DND-41 (cell line): ENCODE results near the gene KCNMA1.

Experiments used
- ATAC-seq: fragments of 200-7000 bp; cut with Tn5 transposase; 3 replicates; pipeline ENCODE4 v1.9.1; 2021; ENCODE audit warnings: low read depth; ENCODE audit not compliant: insufficient read depth
- DNase-seq: peaks from one replicate; pipeline ENCODE4 v3.0.0-alpha.2; 2020
- H2AFZ ChIP-seq: 2 replicates; pipeline ENCODE4 v1.6.0; 2012; ENCODE audit warnings: low read depth, low read length
- H3K27ac ChIP-seq: 2 replicates; pipeline ENCODE4 v1.5.1; 2012; ENCODE audit warnings: low read length, inconsistent platforms
- H3K27me3 ChIP-seq: fragments of 200-600 bp; sonication (generic); 2 replicates; pipeline ENCODE4 v1.6.0; 2012; ENCODE audit warnings: low read length, mild to moderate bottlenecking, inconsistent platforms; ENCODE audit not compliant: insufficient read depth, poor library complexity
- H3K36me3 ChIP-seq: 2 replicates; pipeline ENCODE4 v1.5.1; 2012; ENCODE audit warnings: low read length, inconsistent platforms; ENCODE audit not compliant: insufficient read depth
- H3K4me1 ChIP-seq: 2 replicates; pipeline ENCODE4 v1.5.1; 2012; ENCODE audit warnings: mild to moderate bottlenecking, low read length; ENCODE audit not compliant: insufficient read depth
- H3K4me2 ChIP-seq: 2 replicates; pipeline ENCODE4 v1.6.0; 2012; ENCODE audit warnings: mild to moderate bottlenecking, moderate library complexity, low read length, inconsistent platforms; ENCODE audit not compliant: insufficient read depth
- H3K4me3 ChIP-seq, 2 experiments: fragments of 200-600 bp in 1 of 2; shearing (Covaris generic) in 1 of 2; 2 replicates each; pipeline ENCODE4 v1.5.1; 2012 to 2016; ENCODE audit warnings: inconsistent platforms in 2 of 2, low read length in 2 of 2, mild to moderate bottlenecking in 2 of 2, low read depth in 1 of 2, moderate library complexity in 1 of 2
- H3K79me2 ChIP-seq: 2 replicates; pipeline ENCODE4 v1.6.0; 2012; ENCODE audit warnings: low read length, inconsistent platforms; ENCODE audit not compliant: insufficient read depth
- H3K9ac ChIP-seq: 2 replicates; pipeline ENCODE4 v1.6.0; 2012; ENCODE audit warnings: low read depth, mild to moderate bottlenecking, inconsistent platforms, low read length, moderate library complexity
- H3K9me3 ChIP-seq: 2 replicates; pipeline ENCODE4 v1.5.1; 2012; ENCODE audit warnings: low read length, moderate library complexity, mild to moderate bottlenecking, inconsistent platforms; ENCODE audit not compliant: insufficient read depth, severe bottlenecking
- H4K20me1 ChIP-seq: 2 replicates; pipeline ENCODE4 v1.6.0; 2012; ENCODE audit warnings: low read length; ENCODE audit not compliant: insufficient read depth
- EZH2 ChIP-seq: IDR thresholded peaks from 3 replicates; pipeline ENCODE4 v1.6.1; 2012; ENCODE audit warnings: borderline replicate concordance, low read depth, mild to moderate bottlenecking, moderate library complexity, low read length, inconsistent platforms; ENCODE audit not compliant: severe bottlenecking
- TF ChIP-seq, protein P1 (sequence below): IDR thresholded peaks from 2 replicates; pipeline ENCODE4 v1.5.1; 2012; ENCODE audit warnings: borderline replicate concordance, low read length, moderate library complexity, mild to moderate bottlenecking; ENCODE audit not compliant: poor library complexity, severe bottlenecking; ENCODE audit errors: extremely low read depth

KCNMA1 gene

DNA sequence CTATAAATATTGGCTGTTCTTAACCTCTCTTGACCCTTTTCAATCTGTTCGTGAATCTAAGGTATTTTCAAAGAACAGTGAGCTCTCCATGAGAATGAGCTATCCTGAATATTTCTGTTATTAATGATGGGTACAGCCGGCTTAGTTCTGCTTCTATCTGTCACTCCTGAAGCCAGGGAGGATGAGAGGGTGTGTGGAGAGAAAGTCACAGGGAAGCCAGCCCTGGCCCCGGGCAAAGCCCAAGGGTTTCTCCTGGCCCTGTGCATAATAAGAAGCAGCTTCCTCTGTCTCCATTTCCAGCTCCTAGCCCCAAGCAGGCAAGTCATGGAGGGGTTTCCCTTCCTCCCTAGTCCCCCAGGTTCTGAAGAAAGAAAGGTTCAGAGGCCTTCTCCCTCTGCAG, 151.1 kb downstream of the KCNMA1 start:
- no peaks in the 10 kb centered on the region for H3K36me3 ChIP-seq
- ATAC-seq (no peak), DNase-seq (no peak)
- H3K9ac ChIP-seq, result no peak overlapping the region
- H3K9me3 ChIP-seq, result no peaks in the 10 kb centered on the region
- H2AFZ ChIP-seq, result no peak overlapping the region
- no peaks in the 10 kb centered on the region for H3K4me1 ChIP-seq
- H3K27ac ChIP-seq, result no peak overlapping the region
- H3K79me2 ChIP-seq, result no peaks in the 10 kb centered on the region
- TF ChIP-seq, protein P1, sequence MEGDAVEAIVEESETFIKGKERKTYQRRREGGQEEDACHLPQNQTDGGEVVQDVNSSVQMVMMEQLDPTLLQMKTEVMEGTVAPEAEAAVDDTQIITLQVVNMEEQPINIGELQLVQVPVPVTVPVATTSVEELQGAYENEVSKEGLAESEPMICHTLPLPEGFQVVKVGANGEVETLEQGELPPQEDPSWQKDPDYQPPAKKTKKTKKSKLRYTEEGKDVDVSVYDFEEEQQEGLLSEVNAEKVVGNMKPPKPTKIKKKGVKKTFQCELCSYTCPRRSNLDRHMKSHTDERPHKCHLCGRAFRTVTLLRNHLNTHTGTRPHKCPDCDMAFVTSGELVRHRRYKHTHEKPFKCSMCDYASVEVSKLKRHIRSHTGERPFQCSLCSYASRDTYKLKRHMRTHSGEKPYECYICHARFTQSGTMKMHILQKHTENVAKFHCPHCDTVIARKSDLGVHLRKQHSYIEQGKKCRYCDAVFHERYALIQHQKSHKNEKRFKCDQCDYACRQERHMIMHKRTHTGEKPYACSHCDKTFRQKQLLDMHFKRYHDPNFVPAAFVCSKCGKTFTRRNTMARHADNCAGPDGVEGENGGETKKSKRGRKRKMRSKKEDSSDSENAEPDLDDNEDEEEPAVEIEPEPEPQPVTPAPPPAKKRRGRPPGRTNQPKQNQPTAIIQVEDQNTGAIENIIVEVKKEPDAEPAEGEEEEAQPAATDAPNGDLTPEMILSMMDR, result no peak
- no peak for TF ChIP-seq EZH2
- no peak overlapping the region for H3K4me2 ChIP-seq
- no peak overlapping the region for H3K4me3 ChIP-seq
- no peaks in the 10 kb centered on the region for H3K27me3 ChIP-seq
- no peaks in the 10 kb centered on the region for H4K20me1 ChIP-seq

DNA sequence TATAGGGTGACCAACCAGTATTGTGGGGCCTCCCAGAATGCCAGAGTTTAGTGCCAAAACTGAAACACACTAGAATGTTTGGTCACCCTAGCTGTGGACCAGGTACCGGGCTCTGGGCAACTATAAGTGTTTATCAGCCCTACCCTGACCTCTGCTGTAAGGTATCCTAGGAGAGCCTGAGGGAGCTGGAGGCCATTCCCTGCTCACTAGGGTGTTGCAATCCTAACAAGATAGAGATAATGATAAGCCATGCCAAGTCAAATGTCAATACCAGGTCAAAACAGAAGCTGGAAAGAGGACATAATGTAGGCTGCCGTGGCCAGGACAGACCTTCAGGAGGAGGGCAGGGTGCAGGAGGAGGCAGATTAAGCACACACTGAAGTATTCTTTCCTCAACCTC, 151.8 kb downstream of the KCNMA1 start:
- no peaks in the 10 kb centered on the region for H3K36me3 ChIP-seq
- TF ChIP-seq EZH2, result no peak
- TF ChIP-seq, protein P1, result no peak
- H3K27me3 ChIP-seq, result no peaks in the 10 kb centered on the region
- no peak overlapping the region for H3K27ac ChIP-seq
- H3K4me3 ChIP-seq, result no peak overlapping the region
- H3K79me2 ChIP-seq, result no peaks in the 10 kb centered on the region
- no peak overlapping the region for H2AFZ ChIP-seq
- no peaks in the 10 kb centered on the region for H3K9me3 ChIP-seq
- H3K4me2 ChIP-seq, result no peak overlapping the region
- no peaks in the 10 kb centered on the region for H4K20me1 ChIP-seq
- no peak for DNase-seq
- H3K9ac ChIP-seq, result no peak overlapping the region
- no peak for ATAC-seq
- no peaks in the 10 kb centered on the region for H3K4me1 ChIP-seq

GRCh38 chr10:77482072-77482471, 155.5 kb downstream of the KCNMA1 start:
- H3K9ac ChIP-seq, result no peak overlapping the region
- H3K79me2 ChIP-seq, result no peaks in the 10 kb centered on the region
- H4K20me1 ChIP-seq, result no peaks in the 10 kb centered on the region
- no peak overlapping the region for H2AFZ ChIP-seq
- no peaks in the 10 kb centered on the region for H3K36me3 ChIP-seq
- no peak overlapping the region for H3K27ac ChIP-seq
- H3K4me2 ChIP-seq, result no peak overlapping the region
- DNase-seq (no peak), ATAC-seq (no peak)
- no peak for TF ChIP-seq EZH2
- TF ChIP-seq, protein P1, result no peak
- H3K4me3 ChIP-seq, result no peak overlapping the region
- H3K27me3 ChIP-seq, result peaks cover 6% of the 10 kb centered on the region
- no peaks in the 10 kb centered on the region for H3K4me1 ChIP-seq
- no peaks in the 10 kb centered on the region for H3K9me3 ChIP-seq

- no peak for DNase-seq
- TF ChIP-seq, protein P1, result no peak
- TF ChIP-seq EZH2, result no peak
- Histone ChIP-seq H3K4me1 (no peaks in the 10 kb centered on the region), H3K36me3 (no peaks in the 10 kb centered on the region), H3K27ac (no peak overlapping the region), H3K4me2 (no peak overlapping the region), H3K9me3 (no peaks in the 10 kb centered on the region), H3K79me2 (no peaks in the 10 kb centered on the region), H3K27me3 (peaks cover 13% of the 10 kb centered on the region), H3K4me3 (no peak overlapping the region), H4K20me1 (no peaks in the 10 kb centered on the region), H3K9ac (no peak overlapping the region), H2AFZ (no peak overlapping the region)
- no peak for ATAC-seq
These were observed 158.0 kb downstream of the KCNMA1 start for GRCh38 chr10:77479586-77479985.
